ENCODE results near the gene AFAP1L1.

AFAP1L1 gene

DNA sequence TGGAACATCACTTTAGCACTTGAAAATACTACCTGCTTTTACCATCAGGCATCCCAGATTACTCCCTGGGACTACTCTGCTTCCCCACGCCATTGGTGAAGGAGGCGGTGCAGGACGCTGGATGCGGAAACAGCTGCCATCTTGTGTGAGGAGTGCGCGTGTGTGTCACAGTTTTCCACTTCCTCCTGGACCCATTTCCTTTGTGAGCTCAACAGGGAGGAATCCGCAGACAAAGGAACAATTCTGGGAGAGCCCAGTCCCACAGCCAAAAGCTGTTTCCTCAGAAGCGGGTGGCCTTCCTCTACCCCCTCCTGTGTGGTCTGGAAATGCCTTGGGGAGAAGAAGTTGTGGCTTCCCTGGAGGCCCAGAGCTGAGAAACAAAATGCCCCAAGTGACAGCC lies 16.8 kb downstream of the AFAP1L1 start:
- DNase-seq = no peak

GRCh38 chr5:149289301-149289700 lies 17.6 kb downstream of the AFAP1L1 start:
- DNase-seq = no peak

DNA sequence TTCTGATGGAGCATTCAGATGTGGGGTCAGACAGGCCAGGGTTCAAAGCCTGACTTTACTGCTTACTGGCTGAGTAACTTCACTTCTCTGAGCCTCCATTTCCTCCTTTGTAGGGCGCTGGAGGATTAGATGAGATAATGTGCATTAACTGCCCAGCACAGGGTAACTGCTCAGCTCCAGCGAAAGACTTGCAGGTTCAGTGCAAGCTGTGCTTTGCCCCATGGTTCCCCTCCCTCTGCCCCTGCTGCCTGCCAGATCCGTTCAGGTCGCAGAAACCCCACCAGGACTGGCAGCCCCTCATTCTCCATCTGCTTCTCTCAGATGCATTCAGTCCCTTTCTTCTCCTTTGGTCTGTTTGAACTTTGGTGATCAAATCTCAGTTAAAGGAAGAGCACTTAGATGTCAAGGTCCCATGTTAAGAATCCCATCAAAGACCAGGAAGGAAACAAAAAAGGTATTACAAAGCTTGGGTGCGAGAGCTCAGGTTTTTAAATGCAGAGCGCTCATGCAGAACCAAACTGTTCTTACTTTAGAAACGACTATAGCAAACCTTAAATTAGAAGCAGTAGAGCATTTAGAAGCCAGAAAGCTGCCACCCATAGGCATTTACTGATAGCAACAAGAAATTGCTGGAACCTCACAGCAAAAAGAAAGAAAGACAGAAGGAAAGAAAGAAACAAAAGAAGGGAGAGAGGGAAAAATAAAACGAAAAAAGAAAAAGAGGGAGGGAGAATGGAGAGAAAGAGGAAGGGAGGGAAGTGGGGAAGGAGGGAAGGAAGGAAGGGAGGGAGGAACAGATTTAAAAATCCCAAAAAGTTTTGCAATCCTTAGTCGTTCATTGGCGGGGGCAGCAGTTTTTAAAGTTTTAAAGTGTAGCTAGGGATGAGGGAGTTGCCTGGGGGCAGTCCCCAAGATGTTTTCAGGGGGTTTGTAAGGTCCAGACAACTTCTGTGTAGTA lies 23.5 kb downstream of the AFAP1L1 start:
- DNase-seq = no peak

GRCh38 chr5:149297340-149298025 lies 25.8 kb downstream of the AFAP1L1 start:
- DNase-seq = no peak

GRCh38 chr5:149298163-149298562 lies 26.5 kb downstream of the AFAP1L1 start:
- no peak for DNase-seq

- DNase-seq = no peak
Observed at GRCh38 chr5:149298842-149299404, 27.3 kb downstream of the AFAP1L1 start.

- no peak for DNase-seq
Observed at GRCh38 chr5:149299451-149300054, 27.9 kb downstream of the AFAP1L1 start.

GRCh38 chr5:149300441-149300840 lies 28.8 kb downstream of the AFAP1L1 start:
- DNase-seq = no peak

GRCh38 chr5:149301049-149301743 lies 29.5 kb downstream of the AFAP1L1 start:
- no peak for DNase-seq

DNA sequence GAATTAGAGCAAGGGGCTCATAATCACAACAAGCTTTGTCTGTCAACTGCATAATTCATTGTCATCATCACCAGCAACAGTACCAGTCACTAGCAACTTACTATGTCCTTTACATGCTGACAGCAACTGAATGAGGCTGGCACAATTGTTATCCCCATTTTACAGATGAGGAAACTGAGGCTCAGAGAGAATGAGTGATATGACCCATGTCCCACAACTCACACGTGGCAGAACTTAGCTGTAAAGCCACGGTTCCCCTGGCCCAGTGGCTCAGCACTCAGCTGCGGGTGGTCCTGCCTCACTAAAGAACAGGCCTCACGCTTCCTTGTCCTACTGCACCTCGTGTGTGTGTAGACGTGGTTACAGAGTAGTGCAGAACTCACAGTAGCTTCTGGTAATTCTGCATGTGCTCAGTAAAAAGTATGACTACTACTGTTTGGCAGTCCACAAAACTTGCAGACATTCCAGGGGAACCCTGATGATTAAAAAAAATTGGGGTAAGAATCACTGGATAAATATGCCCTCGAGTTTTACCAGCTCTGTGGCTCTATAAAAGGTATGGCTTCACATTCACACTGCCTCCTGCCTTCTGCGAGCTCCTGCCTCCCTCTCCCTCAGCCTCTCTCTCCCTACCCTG lies 30.2 kb downstream of the AFAP1L1 start:
- no peak for DNase-seq

- no peak for DNase-seq
Observed at GRCh38 chr5:149302641-149303040, 31.0 kb downstream of the AFAP1L1 start.

DNA sequence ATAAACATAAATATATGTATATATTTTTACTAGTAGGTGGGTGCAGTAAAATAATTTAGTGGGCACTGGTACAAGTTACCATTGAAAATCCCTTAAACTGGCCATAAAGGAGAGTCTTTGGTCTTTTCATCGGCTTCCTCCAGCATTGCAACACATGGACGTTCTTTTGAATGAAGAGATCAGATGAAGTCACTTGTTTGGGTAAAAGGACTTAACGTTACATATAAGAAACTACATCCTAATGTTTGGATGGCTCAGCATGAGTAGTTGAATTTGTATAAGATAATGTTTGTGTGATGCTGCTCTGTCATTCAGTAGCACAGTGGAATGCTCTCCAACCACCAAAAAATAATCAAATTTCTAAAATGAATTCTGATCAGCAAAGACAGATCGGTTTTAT lies 31.6 kb downstream of the AFAP1L1 start:
- no peak for DNase-seq

GRCh38 chr5:149304195-149305078 lies 32.8 kb downstream of the AFAP1L1 start:
- DNase-seq = no peak

GRCh38 chr5:149309354-149309753 lies 37.7 kb downstream of the AFAP1L1 start:
- no peak for DNase-seq

- no peak for DNase-seq
Observed at GRCh38 chr5:149310488-149310887, 38.8 kb downstream of the AFAP1L1 start.

GRCh38 chr5:149310947-149311658 lies 39.4 kb downstream of the AFAP1L1 start:
- no peak for DNase-seq

DNA sequence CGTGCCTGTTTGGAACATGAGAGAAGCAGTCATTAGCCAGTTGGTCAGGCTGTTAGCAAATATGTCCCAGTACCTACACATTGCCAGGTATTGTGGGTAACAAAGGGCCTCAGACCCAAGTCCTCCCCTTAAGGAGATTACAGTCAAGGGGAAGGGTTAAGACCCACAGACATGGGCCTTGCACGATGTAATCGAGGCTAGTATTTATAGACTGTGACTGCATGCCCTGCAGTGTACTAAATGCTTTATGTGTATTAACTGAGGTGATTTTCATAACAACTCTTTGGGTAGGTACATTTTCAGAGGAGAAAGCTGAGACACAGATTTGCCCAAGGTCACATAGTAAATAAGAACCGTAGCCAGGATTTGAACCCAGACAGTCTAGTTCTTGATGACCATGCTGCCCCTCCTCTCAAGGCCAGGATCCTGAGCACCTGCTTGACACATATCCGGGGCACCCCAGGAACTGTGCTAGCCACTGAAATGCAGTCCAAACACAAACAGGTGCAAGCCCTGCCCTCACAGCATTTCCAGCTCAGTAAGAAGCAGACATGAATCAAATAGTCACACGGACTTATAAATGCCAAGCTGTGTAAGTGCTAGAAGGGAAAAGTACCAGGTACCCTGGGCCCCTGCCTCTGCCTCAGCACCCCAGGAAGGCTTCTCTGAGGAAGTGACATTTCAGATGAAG lies 41.6 kb downstream of the AFAP1L1 start:
- no peak for DNase-seq

- DNase-seq = no peak
Observed at GRCh38 chr5:149314571-149315111, 43.0 kb downstream of the AFAP1L1 start.

DNA sequence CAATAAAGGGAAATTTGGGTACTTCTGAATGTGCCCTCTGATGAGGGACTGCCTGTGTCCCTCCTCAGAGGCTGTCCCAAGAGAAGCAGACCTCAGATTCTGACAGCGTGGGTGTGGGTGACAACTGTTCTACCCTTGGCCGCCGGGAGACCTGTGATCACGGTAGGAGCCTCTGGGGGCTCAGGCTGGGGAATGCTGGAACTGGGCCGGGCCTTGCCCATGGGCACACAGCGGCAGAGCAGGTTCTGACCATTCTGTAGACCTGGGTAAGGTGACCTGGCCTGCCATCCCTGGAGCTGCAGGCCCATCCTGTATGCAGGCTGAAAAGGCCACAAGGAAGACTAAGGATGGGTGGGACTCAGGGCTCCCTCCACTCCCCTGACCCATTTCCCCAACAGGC lies 44.1 kb downstream of the AFAP1L1 start:
- no peak for DNase-seq

All from NCI-H2081 treated with DMSO at 0.1 percent for 48 hours (cell line).